ENCODE results near the gene GZMA.

GZMA gene

DNA sequence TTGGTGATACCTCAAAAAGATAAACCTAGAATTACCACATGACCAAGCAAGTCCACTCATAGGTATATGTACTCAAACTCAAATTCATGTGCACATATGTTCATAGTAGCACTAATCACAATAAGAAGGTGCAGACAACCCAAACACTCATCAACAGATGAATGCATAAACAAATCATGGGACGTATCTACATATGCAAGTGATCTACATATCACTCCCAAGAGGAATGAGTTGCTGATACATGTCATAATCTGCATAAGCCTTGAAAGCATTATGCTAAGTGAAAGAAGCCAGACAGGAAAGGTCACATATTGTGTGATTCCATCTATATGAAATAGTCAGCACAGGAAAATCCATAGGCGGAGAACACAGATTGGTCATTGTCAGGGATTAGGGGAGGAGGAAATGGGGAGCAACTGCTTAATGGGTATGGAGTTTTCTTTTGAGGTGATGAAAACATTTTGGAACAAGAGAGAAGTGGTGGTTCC is 46.9 kb downstream of the GZMA start:
- no peaks in the 10 kb centered on the region for H3K27me3 ChIP-seq (ENCODE audit: insufficient read depth, low read length)
- no peak overlapping the region for H3K4me3 ChIP-seq (ENCODE audit: low read depth, low read length, poor library complexity, severe bottlenecking)
- no peaks in the 10 kb centered on the region for H3K9me3 ChIP-seq (ENCODE audit: low read length)
- TF ChIP-seq EZH2 (IDR thresholded peaks at IDR 0.05; ENCODE audit: borderline replicate concordance, low read length) = no peak
- TF ChIP-seq CTCF (IDR thresholded peaks at IDR 0.05; ENCODE audit: low read length) = no peak
- no peak overlapping the region for H3K9ac ChIP-seq (ENCODE audit: low read length)
- H3K4me1 ChIP-seq (ENCODE audit: insufficient read depth, low read length, severe bottlenecking) = no peaks in the 10 kb centered on the region
- no peaks in the 10 kb centered on the region for H3K9me2 ChIP-seq (ENCODE audit: low read depth, low read length)
- no peaks in the 10 kb centered on the region for H3K36me3 ChIP-seq (ENCODE audit: insufficient read depth, low read length)
- no peaks in the 10 kb centered on the region for H4K20me1 ChIP-seq (ENCODE audit: insufficient read depth, low read length)
- H2AFZ ChIP-seq (ENCODE audit: low read length) = no peak overlapping the region
- no peaks in the 10 kb centered on the region for H3F3A ChIP-seq (ENCODE audit: insufficient read depth, low read length)
- no peaks in the 10 kb centered on the region for H3K79me2 ChIP-seq (ENCODE audit: insufficient read depth, low read length)
- H3K4me2 ChIP-seq (ENCODE audit: low read length) = no peak overlapping the region
- H3K27ac ChIP-seq (ENCODE audit: low read depth, low read length, poor library complexity, severe bottlenecking) = no peak overlapping the region

DNA sequence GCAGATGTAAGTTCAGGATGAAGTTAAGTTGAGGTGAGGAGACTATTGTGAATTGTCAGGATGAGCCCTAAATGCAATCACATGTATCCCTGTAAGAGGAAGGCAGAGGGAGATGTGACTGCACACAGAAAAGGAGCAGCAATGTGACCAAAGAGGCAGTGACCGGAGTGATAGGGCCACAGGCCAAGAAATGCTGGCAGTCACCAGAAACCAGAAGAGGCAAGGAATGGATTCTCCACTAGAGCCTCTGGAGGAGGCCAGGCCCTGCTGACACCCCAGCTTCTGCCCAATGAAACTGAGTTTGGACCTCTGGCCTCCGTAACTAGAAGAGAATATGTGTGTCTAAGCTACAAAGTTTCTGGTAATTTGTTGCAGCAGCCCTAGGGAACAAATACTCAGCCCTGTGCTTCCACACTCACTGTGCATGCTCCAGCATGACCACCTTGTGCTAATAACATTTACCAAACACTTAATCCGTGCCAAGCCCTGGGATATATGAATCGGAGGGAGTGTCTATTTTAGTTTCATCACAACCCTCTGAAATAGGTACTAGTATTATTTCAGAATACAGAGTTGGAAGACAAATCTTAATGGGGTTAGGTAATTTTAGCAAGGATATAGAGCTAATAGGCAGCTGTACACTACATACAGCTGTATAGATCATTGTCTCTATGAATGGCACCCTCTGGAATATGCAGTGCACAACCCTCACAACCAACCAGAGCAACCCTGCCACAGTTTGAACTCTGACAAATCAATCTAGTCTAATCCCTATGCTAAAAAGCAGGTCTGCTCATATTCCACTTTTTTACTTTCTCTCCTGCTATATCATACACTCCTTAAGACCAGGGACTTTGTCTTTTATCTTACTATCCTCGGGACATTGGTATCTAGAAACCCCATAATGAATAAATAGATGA is 49.7 kb downstream of the GZMA start:
- no peaks in the 10 kb centered on the region for H3K27me3 ChIP-seq (ENCODE audit: insufficient read depth, low read length)
- H3K9me2 ChIP-seq (ENCODE audit: low read depth, low read length) = no peaks in the 10 kb centered on the region
- no peak overlapping the region for H3K4me2 ChIP-seq (ENCODE audit: low read length)
- no peaks in the 10 kb centered on the region for H3K9me3 ChIP-seq (ENCODE audit: low read length)
- no peak overlapping the region for H3K27ac ChIP-seq (ENCODE audit: low read depth, low read length, poor library complexity, severe bottlenecking)
- H2AFZ ChIP-seq (ENCODE audit: low read length) = no peak overlapping the region
- no peaks in the 10 kb centered on the region for H3K36me3 ChIP-seq (ENCODE audit: insufficient read depth, low read length)
- no peaks in the 10 kb centered on the region for H3K4me1 ChIP-seq (ENCODE audit: insufficient read depth, low read length, severe bottlenecking)
- TF ChIP-seq CTCF (IDR thresholded peaks at IDR 0.05; ENCODE audit: low read length) = no peak
- no peak for TF ChIP-seq EZH2 (IDR thresholded peaks at IDR 0.05; ENCODE audit: borderline replicate concordance, low read length)
- no peaks in the 10 kb centered on the region for H4K20me1 ChIP-seq (ENCODE audit: insufficient read depth, low read length)
- H3K79me2 ChIP-seq (ENCODE audit: insufficient read depth, low read length) = no peaks in the 10 kb centered on the region
- no peak overlapping the region for H3K9ac ChIP-seq (ENCODE audit: low read length)
- no peak overlapping the region for H3K4me3 ChIP-seq (ENCODE audit: low read depth, low read length, poor library complexity, severe bottlenecking)
- no peaks in the 10 kb centered on the region for H3F3A ChIP-seq (ENCODE audit: insufficient read depth, low read length)

- no peak for TF ChIP-seq CTCF (IDR thresholded peaks at IDR 0.05; ENCODE audit: low read length)
- TF ChIP-seq EZH2 (IDR thresholded peaks at IDR 0.05; ENCODE audit: borderline replicate concordance, low read length) = no peak
- H3K27ac ChIP-seq (ENCODE audit: low read depth, low read length, poor library complexity, severe bottlenecking) = no peak overlapping the region
Measured at GRCh38 chr5:55154873-55155272, 52.4 kb downstream of the GZMA start.

More at GRCh38 chr5:55154873-55155272, 52.4 kb downstream of the GZMA start:
- H3F3A ChIP-seq (ENCODE audit: insufficient read depth, low read length) = no peaks in the 10 kb centered on the region
- H3K9ac ChIP-seq (ENCODE audit: low read length) = no peak overlapping the region
- H3K4me1 ChIP-seq (ENCODE audit: insufficient read depth, low read length, severe bottlenecking) = no peaks in the 10 kb centered on the region
- no peaks in the 10 kb centered on the region for H3K9me2 ChIP-seq (ENCODE audit: low read depth, low read length)
- no peaks in the 10 kb centered on the region for H3K36me3 ChIP-seq (ENCODE audit: insufficient read depth, low read length)
- H3K4me3 ChIP-seq (ENCODE audit: low read depth, low read length, poor library complexity, severe bottlenecking) = no peak overlapping the region
- H4K20me1 ChIP-seq (ENCODE audit: insufficient read depth, low read length) = no peaks in the 10 kb centered on the region
- H3K27me3 ChIP-seq (ENCODE audit: insufficient read depth, low read length) = peaks cover 8% of the 10 kb centered on the region; the same call in 1 of the 2 replicates
- H2AFZ ChIP-seq (ENCODE audit: low read length) = no peak overlapping the region
- H3K9me3 ChIP-seq (ENCODE audit: low read length) = no peaks in the 10 kb centered on the region
- H3K79me2 ChIP-seq (ENCODE audit: insufficient read depth, low read length) = no peaks in the 10 kb centered on the region
- H3K4me2 ChIP-seq (ENCODE audit: low read length) = no peak overlapping the region
